HepG2 (cell line): ENCODE data around the gene CD72. TPM values are rescaled to one million over a fixed set of nuclear protein-coding genes. Genes with fewer than 3 reads are reported as not detected.

Experiments
- FOXO1 ChIP-seq: sonication (generic); formaldehyde crosslinking; IDR thresholded peaks from 2 replicates; pipeline ENCODE4 v1.4.0; 2020; ENCODE audit warnings: missing genetic modification reagents
- KDM3A ChIP-seq: IDR thresholded peaks from 2 replicates; pipeline ENCODE4 v1.6.1; 2018; ENCODE audit warnings: low read depth, missing compliant biosample characterization
- KLF16 ChIP-seq, 2 experiments: sonication (generic) in 1 of 2; formaldehyde crosslinking in 1 of 2; IDR thresholded peaks; 2 replicates each; pipeline versions ENCODE4 v1.6.1 to v1.8.0; 2016 to 2023; ENCODE audit warnings: missing genetic modification reagents in 2 of 2, missing compliant biosample characterization in 1 of 2
- MIER3 ChIP-seq: IDR thresholded peaks from 2 replicates; pipeline ENCODE4 v1.6.1; 2016; ENCODE audit warnings: missing compliant biosample characterization, borderline replicate concordance
- NR1H2 ChIP-seq: sonication (generic); formaldehyde crosslinking; IDR thresholded peaks from 2 replicates; pipeline ENCODE4 v1.8.1; 2022; ENCODE audit warnings: low read depth, missing genetic modification reagents, borderline replicate concordance
- PBX2 ChIP-seq: IDR thresholded peaks from 2 replicates; pipeline ENCODE4 v1.6.1; 2016; ENCODE audit warnings: control low read depth
- PHB2 ChIP-seq: fragments of 450-650 bp; IDR thresholded peaks from 2 replicates; pipeline ENCODE4 v1.6.1; 2018; ENCODE audit not compliant: partially characterized antibody
- ZFY ChIP-seq: sonication (generic); formaldehyde crosslinking; IDR thresholded peaks from 2 replicates; pipeline ENCODE4 v1.4.0; 2020; ENCODE audit warnings: missing genetic modification reagents
- ZNF614 ChIP-seq: IDR thresholded peaks from 2 replicates; pipeline ENCODE4 v1.6.1; 2018; ENCODE audit warnings: missing biosample characterization, missing genetic modification reagents, inconsistent platforms, borderline replicate concordance
- ZNF777 ChIP-seq: sonication (generic); formaldehyde crosslinking; IDR thresholded peaks from 2 replicates; pipeline ENCODE4 v1.4.0; 2020; ENCODE audit warnings: missing genetic modification reagents
- ZSCAN21 ChIP-seq: sonication (generic); formaldehyde crosslinking; IDR thresholded peaks from 2 replicates; pipeline ENCODE4 v1.8.0; 2022; ENCODE audit warnings: mild to moderate bottlenecking, missing genetic modification reagents, moderate library complexity, borderline replicate concordance
- polyA plus RNA-seq, 8 experiments: library from polyadenylated mRNA; depleted of rRNA in 3 of 8; stranded (reverse) in 7 of 8; unstranded in 1 of 8; fragments of >200 nt; fragmentation: Illumina TruSeq in 4 of 8; extraction: Trizol in 4 of 8; gene quantifications; 2 replicates each; pipeline versions ENCODE4 v1.2.1 to v1.2.3, GENCODE V29; 2011 to 2016; ENCODE audit warnings: low read depth in 4 of 8, missing spikeins in 1 of 8, mixed read lengths in 1 of 8; ENCODE audit not compliant: insufficient read depth in 1 of 8
- total RNA-seq, 5 experiments: library from RNA; depleted of rRNA; stranded (reverse); fragments of >200 nt; fragmentation: Illumina TruSeq; extraction: Trizol; gene quantifications; 2 replicates each; pipeline ENCODE4 v1.2.3, GENCODE V29; 2016; ENCODE audit warnings: low read depth in 1 of 5
- TF ChIP-seq, protein P1 (sequence below): sonication (generic); formaldehyde crosslinking; IDR thresholded peaks from one replicate; pipeline ENCODE4 v1.5.1; 2020; ENCODE audit warnings: mild to moderate bottlenecking, missing genetic modification reagents; ENCODE audit errors: not compliant biosample characterization
- TF ChIP-seq, protein P2 (sequence below): sonication (generic); formaldehyde crosslinking; IDR thresholded peaks from 2 replicates; pipeline ENCODE4 v1.5.1; 2020; ENCODE audit warnings: missing genetic modification reagents, mild to moderate bottlenecking, borderline replicate concordance
- TF ChIP-seq, protein P3 (sequence below): sonication (generic); formaldehyde crosslinking; conservative IDR thresholded peaks from 2 replicates; pipeline ENCODE4 v1.8.1; 2023; ENCODE audit warnings: missing genetic modification reagents
- TF ChIP-seq, protein P4 (sequence below): sonication (generic); formaldehyde crosslinking; IDR thresholded peaks from 2 replicates; pipeline ENCODE4 v1.4.0; 2020; ENCODE audit warnings: missing genetic modification reagents

The CD72 gene
- total and polyA plus RNA-seq, 2 of the 13 experiments (the other 11 are each of a cell fraction or from before 2014, with no cell fraction given): 0.18 to 1.1 TPM

DNA sequence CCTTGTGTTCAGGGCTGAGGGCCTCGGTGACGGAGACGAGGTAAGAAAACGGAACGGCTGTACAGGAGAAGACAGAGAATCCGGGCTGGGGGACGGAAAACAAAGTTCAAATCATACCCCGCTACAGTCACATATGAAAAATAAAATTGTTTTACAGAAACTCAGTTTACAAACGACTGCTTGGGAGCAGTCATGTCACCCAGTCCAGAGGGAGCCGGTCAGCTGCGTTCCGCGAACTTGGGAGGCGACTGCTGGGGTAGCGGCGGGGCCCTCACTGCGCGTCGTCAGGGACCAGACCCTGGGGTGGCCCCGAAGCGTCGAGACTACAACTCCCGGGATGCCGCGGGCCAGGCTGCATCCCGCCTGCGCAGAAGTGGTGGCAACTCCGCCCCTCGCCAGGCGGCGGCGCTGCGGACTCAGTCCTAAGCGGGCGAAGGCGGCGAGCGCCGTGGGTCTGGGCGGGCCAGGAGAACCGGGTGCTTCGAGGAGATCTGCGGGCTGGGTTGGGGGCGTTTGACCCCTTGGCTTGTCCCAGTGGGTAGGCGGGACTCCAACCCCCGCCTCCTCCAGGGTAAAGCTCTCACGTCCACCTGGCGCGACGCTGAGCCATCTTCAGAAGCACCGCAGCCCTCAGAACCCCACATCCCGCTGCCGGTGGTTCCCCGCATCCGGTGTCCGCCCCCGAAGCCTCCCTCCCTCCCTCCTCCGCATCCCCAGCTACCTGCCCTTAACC, 28.5 kb upstream of the CD72 start (continued):
- TF ChIP-seq, protein P1, sequence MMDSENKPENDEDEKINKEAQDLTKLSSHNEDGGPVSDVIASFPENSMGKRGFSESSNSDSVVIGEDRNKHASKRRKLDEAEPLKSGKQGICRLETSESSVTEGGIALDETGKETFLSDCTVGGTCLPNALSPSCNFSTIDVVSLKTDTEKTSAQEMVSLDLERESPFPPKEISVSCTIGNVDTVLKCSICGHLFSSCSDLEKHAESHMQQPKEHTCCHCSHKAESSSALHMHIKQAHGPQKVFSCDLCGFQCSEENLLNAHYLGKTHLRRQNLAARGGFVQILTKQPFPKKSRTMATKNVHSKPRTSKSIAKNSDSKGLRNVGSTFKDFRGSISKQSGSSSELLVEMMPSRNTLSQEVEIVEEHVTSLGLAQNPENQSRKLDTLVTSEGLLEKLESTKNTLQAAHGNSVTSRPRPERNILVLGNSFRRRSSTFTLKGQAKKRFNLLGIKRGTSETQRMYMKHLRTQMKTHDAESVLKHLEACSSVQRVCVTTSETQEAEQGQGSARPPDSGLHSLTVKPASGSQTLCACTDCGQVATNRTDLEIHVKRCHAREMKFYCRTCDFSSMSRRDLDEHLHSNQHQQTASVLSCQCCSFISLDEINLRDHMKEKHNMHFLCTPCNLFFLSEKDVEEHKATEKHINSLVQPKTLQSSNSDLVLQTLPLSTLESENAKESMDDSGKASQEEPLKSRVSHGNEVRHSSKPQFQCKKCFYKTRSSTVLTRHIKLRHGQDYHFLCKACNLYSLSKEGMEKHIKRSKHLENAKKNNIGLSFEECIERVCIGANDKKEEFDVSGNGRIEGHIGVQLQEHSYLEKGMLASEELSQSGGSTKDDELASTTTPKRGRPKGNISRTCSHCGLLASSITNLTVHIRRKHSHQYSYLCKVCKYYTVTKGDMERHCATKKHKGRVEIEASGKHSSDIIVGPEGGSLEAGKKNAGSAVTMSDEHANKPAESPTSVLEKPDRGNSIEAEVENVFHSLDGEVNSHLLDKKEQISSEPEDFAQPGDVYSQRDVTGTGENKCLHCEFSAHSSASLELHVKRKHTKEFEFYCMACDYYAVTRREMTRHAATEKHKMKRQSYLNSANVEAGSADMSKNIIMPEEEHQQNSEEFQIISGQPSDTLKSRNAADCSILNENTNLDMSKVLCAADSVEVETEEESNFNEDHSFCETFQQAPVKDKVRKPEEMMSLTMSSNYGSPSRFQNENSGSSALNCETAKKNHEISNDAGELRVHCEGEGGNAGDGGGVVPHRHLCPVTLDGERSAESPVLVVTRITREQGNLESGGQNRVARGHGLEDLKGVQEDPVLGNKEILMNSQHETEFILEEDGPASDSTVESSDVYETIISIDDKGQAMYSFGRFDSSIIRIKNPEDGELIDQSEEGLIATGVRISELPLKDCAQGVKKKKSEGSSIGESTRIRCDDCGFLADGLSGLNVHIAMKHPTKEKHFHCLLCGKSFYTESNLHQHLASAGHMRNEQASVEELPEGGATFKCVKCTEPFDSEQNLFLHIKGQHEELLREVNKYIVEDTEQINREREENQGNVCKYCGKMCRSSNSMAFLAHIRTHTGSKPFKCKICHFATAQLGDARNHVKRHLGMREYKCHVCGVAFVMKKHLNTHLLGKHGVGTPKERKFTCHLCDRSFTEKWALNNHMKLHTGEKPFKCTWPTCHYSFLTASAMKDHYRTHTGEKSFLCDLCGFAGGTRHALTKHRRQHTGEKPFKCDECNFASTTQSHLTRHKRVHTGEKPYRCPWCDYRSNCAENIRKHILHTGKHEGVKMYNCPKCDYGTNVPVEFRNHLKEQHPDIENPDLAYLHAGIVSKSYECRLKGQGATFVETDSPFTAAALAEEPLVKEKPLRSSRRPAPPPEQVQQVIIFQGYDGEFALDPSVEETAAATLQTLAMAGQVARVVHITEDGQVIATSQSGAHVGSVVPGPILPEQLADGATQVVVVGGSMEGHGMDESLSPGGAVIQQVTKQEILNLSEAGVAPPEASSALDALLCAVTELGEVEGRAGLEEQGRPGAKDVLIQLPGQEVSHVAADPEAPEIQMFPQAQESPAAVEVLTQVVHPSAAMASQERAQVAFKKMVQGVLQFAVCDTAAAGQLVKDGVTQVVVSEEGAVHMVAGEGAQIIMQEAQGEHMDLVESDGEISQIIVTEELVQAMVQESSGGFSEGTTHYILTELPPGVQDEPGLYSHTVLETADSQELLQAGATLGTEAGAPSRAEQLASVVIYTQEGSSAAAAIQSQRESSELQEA (CRISPR knock-in tag): peak; percentile 23
- TF ChIP-seq FOXO1 (CRISPR knock-in tag) (no peak), NR1H2 (CRISPR knock-in tag) (no peak), ZNF614 (peak; percentile 82; the same call in 1 of the 2 replicates), PBX2 (no peak), ZSCAN21 (CRISPR knock-in tag) (peak; percentile 86), KLF16 (CRISPR knock-in tag; IDR thresholded peaks at IDR 0.05) (no peak; a peak in 1 of 4 replicates), KDM3A (CRISPR knock-in tag) (peak; percentile 89), ZNF777 (CRISPR knock-in tag) (peak; percentile 65; the same call in 1 of the 2 replicates), ZFY (peak; percentile 92), PHB2 (no peak), MIER3 (CRISPR knock-in tag) (no peak; the same call in 1 of the 2 replicates)
- TF ChIP-seq, protein P2, sequence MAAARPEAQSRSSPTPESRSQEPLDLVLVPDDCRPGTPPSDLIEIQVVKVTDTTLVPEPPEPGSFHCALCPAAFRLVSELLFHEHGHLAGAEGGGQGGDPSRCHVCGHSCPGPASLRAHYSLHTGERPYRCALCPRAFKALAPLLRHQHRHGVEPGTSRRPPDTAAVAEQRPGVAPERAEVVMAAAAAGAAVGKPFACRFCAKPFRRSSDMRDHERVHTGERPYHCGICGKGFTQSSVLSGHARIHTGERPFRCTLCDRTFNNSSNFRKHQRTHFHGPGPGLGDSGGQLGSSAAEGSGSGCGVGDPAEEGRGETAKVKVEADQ (CRISPR knock-in tag): peak; percentile 37; the same call in 1 of the 2 replicates
- TF ChIP-seq, protein P3, sequence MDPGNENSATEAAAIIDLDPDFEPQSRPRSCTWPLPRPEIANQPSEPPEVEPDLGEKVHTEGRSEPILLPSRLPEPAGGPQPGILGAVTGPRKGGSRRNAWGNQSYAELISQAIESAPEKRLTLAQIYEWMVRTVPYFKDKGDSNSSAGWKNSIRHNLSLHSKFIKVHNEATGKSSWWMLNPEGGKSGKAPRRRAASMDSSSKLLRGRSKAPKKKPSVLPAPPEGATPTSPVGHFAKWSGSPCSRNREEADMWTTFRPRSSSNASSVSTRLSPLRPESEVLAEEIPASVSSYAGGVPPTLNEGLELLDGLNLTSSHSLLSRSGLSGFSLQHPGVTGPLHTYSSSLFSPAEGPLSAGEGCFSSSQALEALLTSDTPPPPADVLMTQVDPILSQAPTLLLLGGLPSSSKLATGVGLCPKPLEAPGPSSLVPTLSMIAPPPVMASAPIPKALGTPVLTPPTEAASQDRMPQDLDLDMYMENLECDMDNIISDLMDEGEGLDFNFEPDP (CRISPR knock-in tag): 0 out of 2 replicates have a peak, but pooled peaks have one; percentile 0
- TF ChIP-seq, protein P4, sequence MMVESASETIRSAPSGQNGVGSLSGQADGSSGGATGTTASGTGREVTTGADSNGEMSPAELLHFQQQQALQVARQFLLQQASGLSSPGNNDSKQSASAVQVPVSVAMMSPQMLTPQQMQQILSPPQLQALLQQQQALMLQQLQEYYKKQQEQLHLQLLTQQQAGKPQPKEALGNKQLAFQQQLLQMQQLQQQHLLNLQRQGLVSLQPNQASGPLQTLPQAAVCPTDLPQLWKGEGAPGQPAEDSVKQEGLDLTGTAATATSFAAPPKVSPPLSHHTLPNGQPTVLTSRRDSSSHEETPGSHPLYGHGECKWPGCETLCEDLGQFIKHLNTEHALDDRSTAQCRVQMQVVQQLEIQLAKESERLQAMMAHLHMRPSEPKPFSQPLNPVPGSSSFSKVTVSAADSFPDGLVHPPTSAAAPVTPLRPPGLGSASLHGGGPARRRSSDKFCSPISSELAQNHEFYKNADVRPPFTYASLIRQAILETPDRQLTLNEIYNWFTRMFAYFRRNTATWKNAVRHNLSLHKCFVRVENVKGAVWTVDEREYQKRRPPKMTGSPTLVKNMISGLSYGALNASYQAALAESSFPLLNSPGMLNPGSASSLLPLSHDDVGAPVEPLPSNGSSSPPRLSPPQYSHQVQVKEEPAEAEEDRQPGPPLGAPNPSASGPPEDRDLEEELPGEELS (CRISPR knock-in tag): peak; percentile 29; the same call in 1 of the 2 replicates
